Colonic mucosa (tissue), 4 donors: ENCODE data around the gene TTYH3. TPM values are rescaled to one million over a fixed set of nuclear protein-coding genes. Genes with fewer than 3 reads are reported as not detected.
A peak's percentile ranks its signal among the peaks of the same experiment; 100 is the strongest.

Source experiments
- DNase-seq: peaks from one replicate; pipeline ENCODE4 v3.0.0-alpha.2; 2020
- H3K27ac ChIP-seq: fragments of 200-600 bp; one replicate; pipeline ENCODE4 v1.8.0; 2021
- H3K27me3 ChIP-seq: fragments of 200-600 bp; one replicate; pipeline ENCODE4 v1.8.0; 2021
- H3K36me3 ChIP-seq: fragments of 200-600 bp; one replicate; pipeline ENCODE4 v1.8.0; 2021
- H3K4me1 ChIP-seq: fragments of 200-600 bp; one replicate; pipeline ENCODE4 v1.8.0; 2021; ENCODE audit warnings: mild to moderate bottlenecking
- H3K4me3 ChIP-seq: fragments of 200-600 bp; one replicate; pipeline ENCODE4 v1.8.0; 2021
- H3K9ac ChIP-seq, 2 donors: one replicate each; pipeline ENCODE4 v1.7.0; 2013; ENCODE audit warnings: control low read depth in 2 of 2, low read depth in 2 of 2, low read length in 2 of 2
- H3K9me3 ChIP-seq: fragments of 200-600 bp; one replicate; pipeline ENCODE4 v1.8.0; 2021
- CTCF ChIP-seq: fragments of 200-600 bp; IDR thresholded peaks from one replicate; pipeline ENCODE4 v1.8.0; 2022; ENCODE audit warnings: antibody characterized with exemption, mild to moderate bottlenecking
- intact Hi-C: fragments of 100-400 bp; cut with DNase I; formaldehyde crosslinking; loops from one replicate; pipeline ENCODE4 v1.14.1; 2022
- total RNA-seq, 2 donors: library from RNA; stranded (reverse); fragmentation: NEBNext Ultra II Directional in 1 of 2; extraction: Animal tissue kit (Norgen Biotek cat#: 25700) in 1 of 2; gene quantifications; one replicate each; pipeline ENCODE4 v1.2.1, GENCODE V29; 2021
- donor health status: healthy.
- donor health status: DM: no; HTN: no; CAD: no.
- donor health status: DM: no; HTN: no; CAD: no.

TTYH3 gene, protein sequence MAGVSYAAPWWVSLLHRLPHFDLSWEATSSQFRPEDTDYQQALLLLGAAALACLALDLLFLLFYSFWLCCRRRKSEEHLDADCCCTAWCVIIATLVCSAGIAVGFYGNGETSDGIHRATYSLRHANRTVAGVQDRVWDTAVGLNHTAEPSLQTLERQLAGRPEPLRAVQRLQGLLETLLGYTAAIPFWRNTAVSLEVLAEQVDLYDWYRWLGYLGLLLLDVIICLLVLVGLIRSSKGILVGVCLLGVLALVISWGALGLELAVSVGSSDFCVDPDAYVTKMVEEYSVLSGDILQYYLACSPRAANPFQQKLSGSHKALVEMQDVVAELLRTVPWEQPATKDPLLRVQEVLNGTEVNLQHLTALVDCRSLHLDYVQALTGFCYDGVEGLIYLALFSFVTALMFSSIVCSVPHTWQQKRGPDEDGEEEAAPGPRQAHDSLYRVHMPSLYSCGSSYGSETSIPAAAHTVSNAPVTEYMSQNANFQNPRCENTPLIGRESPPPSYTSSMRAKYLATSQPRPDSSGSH
- total RNA-seq = 10 to 100 TPM; 50.0 to 59.5 TPM

DNA sequence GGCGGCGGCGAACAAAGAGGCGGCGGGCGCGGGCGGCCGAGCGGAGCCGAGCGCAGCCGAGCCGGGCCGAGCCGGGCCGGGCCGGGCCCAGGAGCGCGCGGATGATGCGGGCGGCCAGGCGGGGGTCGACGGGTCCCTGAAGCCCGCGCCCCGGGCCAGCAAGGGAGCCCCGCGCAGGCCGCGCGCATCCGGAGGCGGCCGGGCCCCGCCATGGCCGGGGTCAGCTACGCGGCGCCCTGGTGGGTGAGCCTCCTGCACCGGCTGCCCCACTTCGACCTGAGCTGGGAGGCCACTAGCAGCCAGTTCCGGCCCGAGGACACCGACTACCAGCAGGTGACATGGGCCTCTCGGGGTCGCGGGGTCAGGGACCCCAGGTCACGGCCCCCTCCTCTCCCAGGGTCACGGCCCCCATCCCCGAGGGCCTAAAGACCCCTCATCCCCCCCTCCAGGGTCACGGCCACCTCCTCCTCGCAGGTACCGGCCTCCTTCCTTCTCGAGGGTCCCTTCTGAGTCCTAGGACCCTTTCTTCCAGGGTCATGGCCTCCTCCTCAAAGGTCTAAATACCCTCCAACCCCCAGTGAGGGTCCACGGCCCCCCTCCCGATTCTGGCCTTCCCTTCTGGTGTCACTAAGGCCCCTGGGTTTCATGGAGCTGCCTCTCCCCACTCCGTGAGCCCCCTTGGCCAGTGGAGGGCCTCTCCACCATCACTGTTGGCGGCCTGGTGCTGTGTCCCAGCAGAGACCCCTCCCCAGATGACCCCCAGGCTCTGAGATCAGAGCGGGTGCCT, at the start of gene TTYH3:
Gene TTYH3, plus strand, starts transcription at position 41 of the 787 bp plus-strand sequence. Its CDS starts 170 bp downstream, at position 211.
- TF ChIP-seq CTCF = no peak
- intact Hi-C loops = no loop called here

GRCh38 chr7:2582006-2582735, 49.6 kb upstream of the TTYH3 start:
- DNase-seq = no peak
- no peak overlapping the region for H3K4me3 ChIP-seq
- intact Hi-C loops = no loop called here
- no peak overlapping the region for H3K27ac ChIP-seq
- no peaks in the 10 kb centered on the region for H3K4me1 ChIP-seq
- H3K9ac ChIP-seq = no peak overlapping the region
- H3K9me3 ChIP-seq = no peaks in the 10 kb centered on the region
- H3K36me3 ChIP-seq = no peaks in the 10 kb centered on the region
- H3K27me3 ChIP-seq = no peaks in the 10 kb centered on the region
- no peak for TF ChIP-seq CTCF

More for the DNA sequence above, at the start of gene TTYH3:
- H3K9ac ChIP-seq = peak within 1 kb of the TSS; percentile 94 to 98
- H3K27me3 ChIP-seq = no peaks in the 10 kb centered on the region
- peak within 1 kb of the TSS; percentile 81 for H3K27ac ChIP-seq
- H3K9me3 ChIP-seq = no peaks in the 10 kb centered on the region
- H3K4me3 ChIP-seq = peak within 1 kb of the TSS; percentile 89
- no peaks in the 10 kb centered on the region for H3K36me3 ChIP-seq
- peaks cover 12% of the 10 kb centered on the region for H3K4me1 ChIP-seq
- DNase-seq = no peak

DNA sequence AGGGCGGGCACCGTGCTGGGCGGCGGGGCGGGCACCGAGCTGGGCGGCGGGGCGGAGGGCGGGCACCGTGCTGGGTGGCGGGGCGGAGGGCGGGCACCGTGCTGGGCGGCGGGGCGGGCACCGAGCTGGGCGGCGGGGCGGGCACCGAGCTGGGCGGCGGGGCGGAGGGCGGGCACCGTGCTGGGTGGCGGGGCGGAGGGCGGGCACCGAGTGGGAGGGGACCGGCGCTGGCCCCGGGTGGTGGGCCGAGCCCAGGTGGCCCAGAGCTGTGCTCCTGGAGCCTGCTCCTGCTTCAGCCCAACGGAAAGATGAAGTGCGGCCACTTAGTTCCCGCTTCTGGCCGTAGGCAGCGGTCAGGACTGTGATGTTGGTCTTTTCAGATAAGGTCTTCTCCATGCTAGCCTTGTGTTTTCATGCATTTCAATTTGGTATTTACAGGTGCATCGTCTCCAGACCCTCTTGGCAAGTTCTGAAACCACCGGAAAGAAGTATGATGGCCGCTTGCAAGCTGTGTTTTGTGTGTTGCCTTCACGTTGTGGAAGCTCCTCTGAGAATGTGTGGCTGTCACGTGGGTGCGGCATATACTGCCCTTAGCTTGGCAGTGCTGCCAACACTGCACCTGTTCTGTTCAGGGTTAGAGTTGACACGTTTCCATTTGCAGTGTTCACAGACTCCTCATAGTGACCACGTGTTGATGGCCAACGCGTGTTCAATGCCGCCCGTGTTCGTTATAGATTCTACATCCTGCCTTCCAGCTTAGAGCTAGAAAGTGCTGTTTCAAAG, 47.8 kb upstream of the TTYH3 start:
- no peak for DNase-seq
- intact Hi-C loops = no loop called here
- TF ChIP-seq CTCF = no peak
- H3K4me3 ChIP-seq = no peak overlapping the region
- no peaks in the 10 kb centered on the region for H3K9me3 ChIP-seq
- no peak overlapping the region for H3K9ac ChIP-seq
- H3K27ac ChIP-seq = no peak overlapping the region
- no peaks in the 10 kb centered on the region for H3K4me1 ChIP-seq
- H3K36me3 ChIP-seq = no peaks in the 10 kb centered on the region
- H3K27me3 ChIP-seq = no peaks in the 10 kb centered on the region

DNA sequence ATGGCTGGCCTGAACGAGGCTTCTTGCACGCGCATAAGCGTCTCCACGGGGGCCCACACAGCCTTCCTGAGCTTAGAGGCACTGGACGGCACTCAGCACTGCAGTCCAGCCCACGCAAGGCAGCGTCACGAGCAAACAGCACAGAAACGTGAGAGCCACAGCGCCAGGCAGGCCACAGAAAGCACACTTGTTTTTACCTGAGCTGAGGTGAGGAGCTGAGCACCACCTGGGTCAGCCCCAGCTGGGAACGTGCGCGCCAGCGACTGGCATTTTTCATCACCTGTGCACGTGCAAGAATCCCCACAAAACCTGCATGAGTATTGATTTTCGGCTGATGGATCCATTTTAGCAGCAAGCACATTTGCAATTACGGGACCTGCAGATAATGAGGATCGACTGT, 46.3 kb upstream of the TTYH3 start:
- Histone ChIP-seq H3K36me3 (no peaks in the 10 kb centered on the region), H3K9me3 (no peaks in the 10 kb centered on the region), H3K4me3 (no peak overlapping the region), H3K27ac (no peak overlapping the region), H3K4me1 (no peaks in the 10 kb centered on the region), H3K9ac (no peak overlapping the region), H3K27me3 (no peaks in the 10 kb centered on the region)
- no peak for DNase-seq
- TF ChIP-seq CTCF = no peak
- intact Hi-C loops = no loop called here
